ENCODE results near the gene BARHL1.

Gene BARHL1

GRCh38 chr9:132582276-132582785 lies at the start of gene BARHL1:
Gene BARHL1, plus strand, starts transcription at chr9:132582606. Its CDS starts 192 bp downstream, at chr9:132582798.
- DNase-seq, result no peak

GRCh38 chr9:132534832-132535231 lies 47.6 kb upstream of the BARHL1 start:
- no peak for DNase-seq

GRCh38 chr9:132536124-132536523 lies 46.3 kb upstream of the BARHL1 start:
- DNase-seq, result no peak

GRCh38 chr9:132537352-132537751 lies 45.1 kb upstream of the BARHL1 start:
- DNase-seq, result no peak

- DNase-seq, result no peak
Observed at GRCh38 chr9:132538071-132538470, 44.3 kb upstream of the BARHL1 start.

GRCh38 chr9:132539096-132539495 lies 43.3 kb upstream of the BARHL1 start:
- DNase-seq, result no peak

GRCh38 chr9:132541051-132541450 lies 41.4 kb upstream of the BARHL1 start:
- no peak for DNase-seq

- no peak for DNase-seq
Observed at GRCh38 chr9:132541870-132542830, 40.3 kb upstream of the BARHL1 start.

GRCh38 chr9:132543251-132543650 lies 39.2 kb upstream of the BARHL1 start:
- no peak for DNase-seq

GRCh38 chr9:132543960-132544359 lies 38.4 kb upstream of the BARHL1 start:
- no peak for DNase-seq

GRCh38 chr9:132545578-132545977 lies 36.8 kb upstream of the BARHL1 start:
- DNase-seq, result no peak

GRCh38 chr9:132546148-132547051 lies 36.0 kb upstream of the BARHL1 start:
- DNase-seq, result peak in 9 of 56 donors; percentile 0 to 36 (median 10)

GRCh38 chr9:132547052-132547431 lies 35.4 kb upstream of the BARHL1 start:
- no peak for DNase-seq

- no peak for DNase-seq
Observed at GRCh38 chr9:132547436-132547835, 35.0 kb upstream of the BARHL1 start.

GRCh38 chr9:132547976-132548730 lies 34.3 kb upstream of the BARHL1 start:
- no peak for DNase-seq

- DNase-seq, result no peak
Observed at GRCh38 chr9:132548751-132549640, 33.4 kb upstream of the BARHL1 start.

- DNase-seq, result no peak
Observed at GRCh38 chr9:132551556-132551955, 30.9 kb upstream of the BARHL1 start.

GRCh38 chr9:132552041-132552440 lies 30.4 kb upstream of the BARHL1 start:
- DNase-seq, result no peak

GRCh38 chr9:132554755-132555154 lies 27.7 kb upstream of the BARHL1 start:
- no peak for DNase-seq

GRCh38 chr9:132555528-132555927 lies 26.9 kb upstream of the BARHL1 start:
- DNase-seq, result no peak
